IgD-negative memory B cell (primary cell): Measurements from ENCODE around the gene PCBP2. TPM values are rescaled to one million over a fixed set of nuclear protein-coding genes. Genes with fewer than 3 reads are reported as not detected.
A peak's percentile ranks its signal among the peaks of the same experiment; 100 is the strongest.

ENCODE experiments used
- H3K27ac Mint-ChIP-seq, 3 donors: one replicate each; pipeline ENCODE4 v1.8.0; 2020 to 2022; ENCODE audit warnings: mild to moderate bottlenecking in 3 of 3, mixed read lengths in 3 of 3, moderate library complexity in 1 of 3
- H3K27me3 Mint-ChIP-seq: one replicate; pipeline ENCODE4 v1.8.0; 2021; ENCODE audit warnings: mixed read lengths
- H3K36me3 Mint-ChIP-seq: one replicate; pipeline ENCODE4 v1.8.0; 2020; ENCODE audit warnings: mild to moderate bottlenecking, mixed read lengths
- H3K4me1 Mint-ChIP-seq, 3 donors: one replicate each; pipeline ENCODE4 v1.8.0; 2020 to 2022; ENCODE audit warnings: mixed read lengths in 3 of 3, mild to moderate bottlenecking in 1 of 3
- H3K4me3 Mint-ChIP-seq, 4 donors: one replicate each; pipeline ENCODE4 v1.8.0; 2020 to 2022; ENCODE audit warnings: mild to moderate bottlenecking in 4 of 4, mixed read lengths in 4 of 4, moderate library complexity in 3 of 4
- H3K9me3 Mint-ChIP-seq, 3 donors: one replicate each; pipeline ENCODE4 v1.8.0; 2020 to 2021; ENCODE audit warnings: mixed read lengths in 3 of 3, mild to moderate bottlenecking in 1 of 3
- polyA plus RNA-seq: library from polyadenylated mRNA; unstranded; fragments of 300-500 nt; fragmentation: Illumina TruSeq; gene quantifications from one replicate; pipeline ENCODE4 v1.2.3, GENCODE V29; 2021

Gene PCBP2
- polyA plus RNA-seq, 1 donor from 2014 or later = 111 TPM

DNA sequence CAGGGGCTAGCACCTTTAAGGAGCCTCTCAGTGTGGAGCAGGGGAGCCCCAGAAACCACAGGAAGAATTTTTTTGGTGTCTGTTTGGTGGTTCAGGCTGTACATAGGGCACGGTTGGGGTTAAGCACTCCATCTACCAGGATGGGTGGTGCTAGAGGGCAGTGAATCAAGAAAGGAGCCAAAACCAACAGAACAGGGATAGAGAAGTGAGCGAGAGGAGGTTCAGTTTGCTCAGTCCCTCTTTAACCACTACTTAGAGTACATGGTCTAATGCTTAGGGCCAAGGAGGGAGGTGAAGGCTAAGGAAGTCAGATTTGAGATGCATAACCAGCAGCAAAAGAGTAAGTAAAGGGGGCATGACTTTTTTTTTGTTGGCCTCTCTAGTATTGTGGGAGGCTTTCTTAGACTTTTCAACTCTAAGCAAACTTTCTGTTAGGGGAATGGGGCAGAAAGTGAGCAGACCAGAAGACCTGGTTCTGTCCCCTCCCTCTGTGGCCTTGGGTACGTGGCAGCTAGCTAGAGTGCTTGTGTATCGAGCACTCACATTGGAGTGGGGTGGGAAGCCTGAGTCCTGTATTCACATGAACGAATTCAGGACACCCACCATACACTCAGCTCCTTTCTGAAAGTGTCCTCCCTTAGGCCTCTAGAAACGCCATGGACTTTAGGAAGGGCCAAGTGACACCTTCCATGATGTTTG lies 62.0 kb downstream of the PCBP2 start:
- peaks cover 7% of the 10 kb centered on the region for H3K36me3 Mint-ChIP-seq
- H3K4me3 Mint-ChIP-seq = no peak overlapping the region
- no peaks in the 10 kb centered on the region for H3K9me3 Mint-ChIP-seq
- peaks cover 0 to 3% (median under 1%) of the 10 kb centered on the region in 3 donors for H3K4me1 Mint-ChIP-seq
- no peak overlapping the region for H3K27ac Mint-ChIP-seq
- H3K27me3 Mint-ChIP-seq = no peaks in the 10 kb centered on the region

- Mint-ChIP-seq H3K36me3 (peaks cover 7% of the 10 kb centered on the region), H3K4me1 (peaks cover 0 to 3% (median 0%) of the 10 kb centered on the region in 3 donors), H3K4me3 (no peak overlapping the region), H3K9me3 (no peaks in the 10 kb centered on the region), H3K27me3 (no peaks in the 10 kb centered on the region), H3K27ac (no peak overlapping the region)
Measured at GRCh38 chr12:53514628-53515290, 62.9 kb downstream of the PCBP2 start.

DNA sequence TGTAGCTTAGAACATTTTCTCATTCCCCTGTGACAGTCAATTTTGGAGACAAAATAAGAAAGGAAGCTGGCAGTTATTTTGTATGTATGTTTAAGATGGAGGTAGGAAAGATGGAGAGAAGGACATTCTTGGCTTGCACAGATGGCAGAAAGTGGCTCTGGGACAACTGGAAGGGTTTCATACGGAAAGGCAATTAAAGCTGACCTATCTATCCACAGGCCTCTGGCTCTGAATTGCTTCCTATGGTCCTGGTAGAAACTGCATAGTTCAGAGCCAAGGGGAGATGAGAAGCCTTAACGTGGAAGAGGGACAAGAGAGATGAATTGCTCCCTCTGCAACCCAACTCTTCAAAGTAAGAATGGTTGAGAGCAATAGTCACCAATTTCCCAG lies 63.4 kb downstream of the PCBP2 start:
- Mint-ChIP-seq H3K4me1 (peaks cover 0 to 3% (median 0%) of the 10 kb centered on the region in 3 donors), H3K27me3 (no peaks in the 10 kb centered on the region), H3K36me3 (peaks cover 7% of the 10 kb centered on the region), H3K4me3 (no peak overlapping the region), H3K27ac (peak overlapping the region in 1 of 3 donors; percentile 48), H3K9me3 (no peaks in the 10 kb centered on the region)

- H3K4me1 Mint-ChIP-seq = peaks cover 0 to 6% (median 0%) of the 10 kb centered on the region in 3 donors
- H3K36me3 Mint-ChIP-seq = peaks cover 11% of the 10 kb centered on the region
- no peaks in the 10 kb centered on the region for H3K9me3 Mint-ChIP-seq
- H3K27ac Mint-ChIP-seq = peak overlapping the region in 1 of 3 donors; percentile 86
- no peak overlapping the region for H3K4me3 Mint-ChIP-seq
- H3K27me3 Mint-ChIP-seq = no peaks in the 10 kb centered on the region
Measured at GRCh38 chr12:53516758-53517455, 65.0 kb downstream of the PCBP2 start.

DNA sequence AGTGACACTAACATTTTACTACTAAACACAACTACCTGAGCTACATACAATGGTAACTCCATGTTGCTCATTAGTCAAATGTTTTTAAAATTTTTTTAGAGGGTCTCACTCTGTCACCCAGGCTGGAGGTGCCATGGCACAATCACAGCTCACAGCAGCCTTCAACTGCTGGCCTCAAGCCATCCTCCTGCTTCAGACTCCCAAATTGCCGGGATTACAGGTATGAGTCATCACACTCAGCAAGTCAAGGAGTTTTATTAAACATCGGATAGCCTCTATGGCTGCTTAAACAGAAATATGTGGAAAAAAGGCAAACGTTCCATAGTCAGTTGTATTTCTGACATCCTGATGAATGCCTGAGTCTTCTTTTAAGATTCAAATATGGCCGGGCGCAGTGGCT lies 66.5 kb downstream of the PCBP2 start:
- no peaks in the 10 kb centered on the region for H3K27me3 Mint-ChIP-seq
- no peak overlapping the region for H3K27ac Mint-ChIP-seq
- H3K9me3 Mint-ChIP-seq = no peaks in the 10 kb centered on the region
- peaks cover 9% of the 10 kb centered on the region for H3K36me3 Mint-ChIP-seq
- no peak overlapping the region for H3K4me3 Mint-ChIP-seq
- H3K4me1 Mint-ChIP-seq = peaks cover 0 to 6% (median 0%) of the 10 kb centered on the region in 3 donors

DNA sequence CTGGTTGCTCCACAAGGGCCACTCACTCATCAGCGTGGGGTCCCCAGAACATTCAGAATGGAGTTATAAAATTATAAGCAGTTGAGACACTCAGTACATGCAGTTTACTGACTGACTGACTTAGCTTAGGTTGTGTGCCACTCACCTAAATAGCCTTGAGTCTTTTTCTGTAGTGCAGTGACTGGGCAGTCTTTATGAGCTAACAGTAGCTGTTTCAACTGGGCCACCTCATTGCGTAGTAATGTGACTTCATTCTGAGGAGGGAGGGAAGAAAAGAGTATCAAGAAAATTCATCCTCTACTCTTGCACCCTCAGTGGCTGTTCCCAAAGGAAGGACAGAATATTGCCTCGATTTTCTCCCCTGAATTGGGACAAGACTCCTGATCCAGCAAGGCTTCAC lies 71.2 kb downstream of the PCBP2 start:
- Mint-ChIP-seq H3K4me1 (peaks cover 0 to 5% (median 0%) of the 10 kb centered on the region in 3 donors), H3K9me3 (no peaks in the 10 kb centered on the region), H3K36me3 (peaks cover 5% of the 10 kb centered on the region), H3K4me3 (no peak overlapping the region), H3K27me3 (no peaks in the 10 kb centered on the region), H3K27ac (no peak overlapping the region)

DNA sequence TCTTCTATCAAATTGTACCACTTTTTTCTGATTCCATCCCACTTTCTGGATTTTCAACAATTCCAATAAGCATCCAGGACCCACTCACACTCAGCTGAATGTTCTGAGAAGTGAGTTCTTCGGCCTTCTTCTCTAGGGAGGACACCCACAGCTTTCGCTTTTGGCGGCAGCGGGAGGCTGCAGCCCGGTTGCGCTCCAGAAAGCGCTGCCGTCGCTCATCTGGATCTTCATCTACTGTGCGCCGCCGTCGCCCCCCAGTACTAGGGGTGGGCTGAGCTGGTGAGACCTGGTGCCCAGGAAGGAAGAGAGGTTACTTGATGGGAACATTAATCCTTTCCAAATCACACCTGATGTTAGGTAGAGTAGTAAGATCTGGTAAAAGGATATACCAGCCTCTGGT lies 72.6 kb downstream of the PCBP2 start:
- Mint-ChIP-seq H3K4me3 (no peak overlapping the region), H3K27ac (no peak overlapping the region), H3K4me1 (peaks cover 0 to 5% (median 0%) of the 10 kb centered on the region in 3 donors), H3K27me3 (no peaks in the 10 kb centered on the region), H3K9me3 (no peaks in the 10 kb centered on the region), H3K36me3 (peaks cover 5% of the 10 kb centered on the region)

- Mint-ChIP-seq H3K27ac (no peak overlapping the region), H3K4me1 (no peaks in the 10 kb centered on the region), H3K4me3 (no peak overlapping the region), H3K9me3 (no peaks in the 10 kb centered on the region), H3K36me3 (no peaks in the 10 kb centered on the region), H3K27me3 (no peaks in the 10 kb centered on the region)
Measured at GRCh38 chr12:53530061-53530460, 78.2 kb downstream of the PCBP2 start.

Other genes starting within 250 kb of the PCBP2 start
- 238 TPM for gene ITGB7, start 244.9 kb upstream of the PCBP2 start, polyA plus RNA-seq
- 4.8 TPM for gene RARG, start 219.9 kb upstream of the PCBP2 start, polyA plus RNA-seq
- not detected for gene ESPL1, start 183.8 kb upstream of the PCBP2 start, polyA plus RNA-seq
- 1,442 TPM for gene PFDN5, start 156.6 kb upstream of the PCBP2 start, polyA plus RNA-seq
- gene MYG1, start 152.4 kb upstream of the PCBP2 start, polyA plus RNA-seq = 50.4 TPM
- gene AAAS, start 130.5 kb upstream of the PCBP2 start, polyA plus RNA-seq = 41.3 TPM
- not detected for gene SP7, start 115.7 kb upstream of the PCBP2 start, polyA plus RNA-seq
- gene SP1, start 71.9 kb upstream of the PCBP2 start, polyA plus RNA-seq = 9.1 TPM
- not detected for gene AMHR2, start 28.2 kb upstream of the PCBP2 start, polyA plus RNA-seq
- 689 TPM for gene PRR13, start 10.4 kb upstream of the PCBP2 start, polyA plus RNA-seq
- 1.4 TPM for gene MAP3K12, start 47.4 kb downstream of the PCBP2 start, polyA plus RNA-seq
- gene TARBP2, start 49.2 kb downstream of the PCBP2 start, polyA plus RNA-seq = 20.8 TPM
- not detected for gene NPFF, start 55.4 kb downstream of the PCBP2 start, polyA plus RNA-seq
- 14.4 TPM for gene ATF7, start 174.3 kb downstream of the PCBP2 start, polyA plus RNA-seq
- 707 TPM for gene ATP5MC2, start 224.0 kb downstream of the PCBP2 start, polyA plus RNA-seq